SW 1271 (cell line): ENCODE data around the gene NEGR1.

Source experiments
- DNase-seq, 2 experiments: peaks; one replicate each; lab custom pipeline; 2025; lab: John Stamatoyannopoulos, UW

NEGR1 gene

DNA sequence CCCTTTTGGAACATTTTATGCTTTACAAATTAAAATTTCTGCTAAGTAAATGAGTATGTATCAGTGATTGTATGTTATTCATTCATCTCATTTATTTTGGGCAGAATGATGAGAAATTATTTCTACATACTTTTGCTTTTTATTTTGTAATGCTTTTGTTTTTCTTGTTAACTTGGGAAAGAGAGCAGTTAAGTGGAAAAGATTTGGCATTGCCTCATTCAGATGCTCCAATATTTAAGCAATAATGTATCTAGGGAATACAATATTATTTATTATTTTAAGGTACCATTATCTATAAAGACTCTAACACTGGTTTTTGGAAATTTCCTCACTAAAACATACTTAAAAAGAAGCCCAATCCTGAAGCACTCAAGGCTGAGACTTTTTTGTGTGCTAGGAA lies 431.8 kb downstream of the NEGR1 start:
- DNase-seq, result no peak

DNA sequence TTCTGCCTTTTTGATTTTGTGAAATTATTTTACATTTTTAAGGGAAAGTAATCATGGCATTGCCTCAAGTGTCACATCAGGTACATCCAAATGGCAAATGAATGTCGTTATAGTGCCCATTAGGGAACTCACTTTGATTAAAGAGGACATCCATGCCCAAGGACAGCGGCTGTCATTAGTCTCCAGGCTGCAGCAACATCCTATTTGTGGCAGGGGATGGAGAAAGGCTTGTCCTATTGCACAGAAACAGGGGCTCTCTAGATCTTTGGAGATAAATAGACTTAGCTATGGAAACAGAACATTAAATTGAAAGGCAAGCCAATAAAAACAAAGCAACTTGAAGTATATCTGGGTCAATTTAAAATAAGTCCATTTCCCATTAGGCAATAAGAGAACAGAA lies 439.3 kb downstream of the NEGR1 start:
- no peak for DNase-seq

DNA sequence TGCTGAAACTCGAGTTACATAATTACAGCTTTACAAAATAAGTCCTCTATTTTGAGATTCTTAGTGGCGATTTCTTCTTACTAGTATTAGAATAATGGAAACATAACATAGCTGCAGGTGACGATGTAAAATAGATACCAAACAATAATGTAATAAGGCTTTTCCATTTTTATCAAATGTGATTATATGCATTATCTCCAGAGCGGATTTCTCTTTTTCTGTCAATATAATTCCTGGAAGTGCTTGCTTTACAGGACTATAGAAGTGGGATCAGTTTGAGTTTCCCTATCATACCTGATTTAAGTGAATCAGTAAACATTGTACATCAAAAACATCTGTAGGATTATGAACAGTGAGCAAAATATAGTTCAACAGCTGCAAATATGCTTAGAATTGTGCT lies 442.5 kb downstream of the NEGR1 start:
- DNase-seq, result no peak

DNA sequence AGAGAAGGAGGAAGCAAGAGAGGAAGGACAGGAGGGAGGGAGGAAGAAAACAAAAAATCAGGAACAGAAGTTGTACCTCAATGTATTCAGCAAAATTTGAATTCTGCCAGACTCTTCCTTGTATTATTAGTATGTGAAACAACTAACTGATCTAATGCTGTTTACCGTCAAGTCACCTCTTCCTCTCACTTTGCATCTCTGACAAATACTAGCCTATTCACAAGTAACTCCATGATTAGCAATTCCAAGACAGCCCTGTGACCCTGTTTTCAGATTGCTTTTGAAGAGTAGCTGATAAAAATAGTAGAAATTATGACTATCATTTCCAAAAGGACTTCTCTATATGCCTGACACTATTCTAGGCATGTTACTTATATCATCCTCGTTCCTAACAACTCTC lies 445.4 kb downstream of the NEGR1 start:
- no peak for DNase-seq

DNA sequence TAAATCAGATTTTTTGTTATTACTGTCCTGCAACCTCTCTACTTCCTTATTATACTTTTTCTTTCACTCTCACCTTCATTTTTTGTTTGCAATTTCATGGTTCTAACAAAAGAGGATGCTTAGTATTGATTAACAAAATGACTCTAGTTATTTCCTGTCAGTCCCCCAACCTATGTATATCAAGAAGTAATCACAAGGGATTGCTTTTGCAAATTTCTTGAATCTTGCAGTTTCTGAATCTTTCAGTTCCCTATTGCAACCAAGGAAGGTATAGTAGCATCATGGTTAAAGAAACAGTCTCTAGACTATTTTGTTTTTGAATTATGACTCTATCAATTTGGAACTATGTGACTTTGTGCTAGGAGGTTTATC lies 446.9 kb downstream of the NEGR1 start:
- no peak for DNase-seq

DNA sequence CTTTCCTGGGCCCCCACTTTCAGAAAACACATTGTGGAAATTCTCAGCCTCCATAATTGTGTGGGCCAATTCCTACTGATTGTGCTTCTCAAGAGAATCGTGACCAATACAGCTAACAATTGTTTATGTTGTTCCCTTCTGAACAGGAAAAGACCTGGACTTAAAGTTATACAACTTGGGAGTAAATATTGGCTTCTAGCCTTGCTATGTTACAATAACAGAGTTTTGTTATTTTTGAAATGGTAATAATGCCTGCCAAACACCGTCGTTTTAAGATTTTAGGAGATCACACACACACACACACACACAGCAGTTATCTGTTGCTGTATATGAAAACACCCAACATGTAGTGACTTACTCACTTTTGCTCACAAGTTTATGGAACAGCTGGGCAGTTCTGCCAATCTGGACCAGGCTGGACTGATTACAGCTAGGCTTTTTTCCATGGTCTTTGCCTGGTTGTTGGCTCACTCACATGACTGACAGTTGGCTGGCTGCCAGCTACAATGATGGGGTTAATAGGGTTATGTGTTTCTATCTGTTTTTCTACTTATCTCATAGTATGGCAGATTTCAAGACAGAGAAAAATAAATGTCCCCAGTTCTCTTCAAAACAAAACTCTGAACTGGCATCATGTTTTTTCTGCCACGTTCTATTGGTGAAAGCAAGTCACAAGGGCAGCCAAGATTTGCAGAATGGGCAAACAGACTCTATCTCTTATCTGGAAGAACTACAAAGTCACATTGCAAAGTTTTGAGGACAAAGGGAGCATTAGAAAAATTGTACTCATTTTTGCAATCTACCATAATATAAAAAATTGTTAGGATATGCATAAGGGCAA lies 447.5 kb downstream of the NEGR1 start:
- no peak for DNase-seq

DNA sequence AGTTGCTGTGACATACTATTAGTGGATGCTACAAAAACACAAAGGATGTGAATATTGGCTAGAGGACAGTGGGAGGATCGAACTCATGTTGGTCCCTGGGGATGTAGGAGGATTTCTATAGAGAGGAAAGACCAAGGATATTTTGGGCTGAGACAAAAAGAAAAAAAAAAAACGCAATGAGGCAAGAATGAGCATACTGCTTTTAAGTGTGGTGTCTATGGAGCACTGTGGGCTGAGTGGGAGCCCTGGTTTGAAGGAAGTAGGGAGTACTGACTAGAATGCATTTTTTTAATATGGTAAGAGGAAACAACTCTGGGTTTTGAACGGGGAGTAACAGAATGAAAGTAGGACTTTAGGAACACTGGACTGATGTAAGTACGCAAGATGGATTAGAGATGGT lies 450.7 kb downstream of the NEGR1 start:
- DNase-seq, result no peak

DNA sequence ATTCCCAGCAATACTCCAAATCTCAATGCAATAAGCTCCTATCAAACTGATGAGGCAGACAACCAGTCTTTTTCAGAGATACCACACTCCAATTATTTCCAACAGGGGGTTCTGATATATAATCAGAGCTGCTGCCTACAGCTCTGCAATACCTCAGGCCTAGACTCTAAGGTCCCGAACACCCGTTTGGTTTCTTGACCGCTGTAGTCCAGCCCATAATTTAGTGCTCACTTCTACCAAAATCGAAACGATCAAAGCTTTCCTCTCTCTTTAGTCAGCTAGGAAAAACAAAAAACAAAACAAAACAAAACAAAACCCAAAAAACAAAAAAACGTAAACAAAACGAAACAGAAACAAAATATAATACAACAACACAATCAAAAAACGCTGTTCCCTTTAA lies 453.0 kb downstream of the NEGR1 start:
- no peak for DNase-seq

DNA sequence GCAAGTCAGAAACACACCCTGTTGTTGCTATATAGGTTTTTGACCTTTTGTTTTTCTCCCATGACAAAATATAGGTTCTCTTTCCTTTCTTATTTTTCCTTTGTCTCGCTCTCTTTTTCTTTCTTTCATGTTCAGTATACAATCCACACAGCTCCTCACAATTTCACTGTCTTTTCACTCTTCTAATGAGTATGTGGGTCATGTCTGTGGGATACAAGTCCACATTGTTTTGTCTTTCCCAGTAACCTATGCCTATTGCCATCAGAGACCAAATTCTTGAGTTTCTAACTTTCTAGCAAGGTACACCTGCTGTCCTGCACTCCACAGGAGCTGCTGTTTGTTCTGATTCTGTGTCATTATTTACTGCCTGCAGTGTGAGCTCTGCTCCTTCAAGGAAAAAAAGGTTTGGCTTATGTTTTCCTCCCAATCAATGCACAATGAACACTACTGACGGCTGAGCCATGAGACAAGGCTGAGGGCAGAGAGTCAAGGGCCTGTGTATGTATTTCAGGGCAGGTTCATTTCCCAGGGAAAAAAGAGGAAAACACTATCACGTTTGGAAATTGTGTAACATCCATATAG lies 453.8 kb downstream of the NEGR1 start:
- no peak for DNase-seq

DNA sequence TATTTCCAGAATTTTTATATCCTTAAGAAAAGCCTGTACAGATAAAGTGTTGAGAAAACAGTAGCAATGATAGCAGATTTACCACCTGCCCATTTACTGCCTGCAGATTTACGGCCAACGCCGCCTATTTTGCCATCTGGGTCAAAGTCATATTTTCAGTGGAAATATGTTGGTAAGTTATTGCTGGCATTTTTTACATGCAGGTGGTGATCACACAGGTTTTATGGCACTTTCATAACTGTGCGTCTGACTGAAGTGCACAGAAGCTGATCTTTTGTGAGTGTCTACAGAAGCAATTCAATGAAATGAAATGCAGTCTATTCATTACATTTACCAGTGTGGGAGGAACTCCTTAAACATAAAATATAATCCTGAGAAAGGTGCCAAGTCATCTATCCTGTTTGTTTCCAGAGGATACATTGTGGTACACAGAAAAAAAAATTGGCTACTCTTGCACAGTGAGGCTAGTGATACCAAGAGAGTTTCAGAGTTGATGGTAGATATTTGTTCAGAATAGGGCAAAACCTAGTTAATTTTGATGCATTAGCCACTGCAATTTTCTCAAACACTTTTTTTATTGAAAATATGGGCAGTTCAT lies 458.5 kb downstream of the NEGR1 start:
- DNase-seq, result no peak

DNA sequence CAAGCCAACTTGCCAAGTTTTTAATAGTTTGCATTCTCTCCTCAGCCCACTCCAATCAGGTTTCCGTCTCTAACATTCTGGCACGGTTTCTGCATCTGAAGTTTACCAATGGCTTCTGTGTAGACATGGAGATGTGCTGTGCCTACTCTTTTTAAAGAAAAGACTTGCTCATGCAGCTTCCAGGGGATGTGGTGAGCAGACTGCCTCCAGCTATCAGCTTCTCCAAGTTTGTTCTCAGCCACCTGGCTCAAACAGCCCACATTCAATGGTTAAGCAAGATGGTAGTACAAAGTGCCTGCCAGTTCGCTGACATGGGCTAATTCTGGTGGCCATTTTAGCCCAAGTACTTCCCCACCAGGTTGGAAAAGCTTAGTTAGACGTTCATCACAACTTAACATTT lies 465.3 kb downstream of the NEGR1 start:
- DNase-seq, result no peak

DNA sequence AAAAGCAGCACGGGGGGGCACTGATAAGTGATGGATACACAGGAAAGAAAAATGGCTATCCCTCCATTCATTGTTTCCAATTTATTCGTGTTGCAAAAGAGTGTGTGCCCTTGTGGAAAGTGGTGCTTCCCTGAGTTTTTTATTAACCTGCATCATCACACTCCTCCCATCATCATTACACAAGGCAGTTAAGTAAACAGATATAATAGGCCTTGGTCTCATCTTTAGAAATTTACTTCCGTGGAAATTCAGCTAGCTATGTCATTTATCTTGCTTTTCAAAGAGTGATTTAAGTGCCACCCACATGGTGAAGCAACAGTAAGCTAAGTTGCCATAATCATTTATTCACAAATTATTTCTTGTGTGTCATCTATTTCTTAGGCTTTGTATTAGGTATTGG lies 473.3 kb downstream of the NEGR1 start:
- DNase-seq, result no peak

DNA sequence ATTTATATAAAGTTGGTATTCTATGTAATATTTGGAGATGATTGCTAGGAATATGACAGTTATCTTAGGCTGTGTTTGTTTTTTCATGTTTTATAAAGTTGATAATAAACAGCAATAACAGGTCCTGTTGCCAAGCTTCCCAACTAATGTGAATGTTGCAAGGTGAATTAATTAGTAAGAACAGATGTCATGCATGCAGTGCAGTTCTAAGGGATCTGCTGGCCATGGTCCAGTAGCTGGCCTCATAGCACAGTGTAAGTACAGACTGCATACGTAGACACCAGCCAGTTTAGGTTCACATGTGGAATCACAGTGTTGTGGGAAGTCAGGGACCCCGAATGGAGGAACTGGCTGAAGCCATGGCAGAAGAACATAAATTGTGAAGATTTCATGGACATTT lies 478.2 kb downstream of the NEGR1 start:
- no peak for DNase-seq

DNA sequence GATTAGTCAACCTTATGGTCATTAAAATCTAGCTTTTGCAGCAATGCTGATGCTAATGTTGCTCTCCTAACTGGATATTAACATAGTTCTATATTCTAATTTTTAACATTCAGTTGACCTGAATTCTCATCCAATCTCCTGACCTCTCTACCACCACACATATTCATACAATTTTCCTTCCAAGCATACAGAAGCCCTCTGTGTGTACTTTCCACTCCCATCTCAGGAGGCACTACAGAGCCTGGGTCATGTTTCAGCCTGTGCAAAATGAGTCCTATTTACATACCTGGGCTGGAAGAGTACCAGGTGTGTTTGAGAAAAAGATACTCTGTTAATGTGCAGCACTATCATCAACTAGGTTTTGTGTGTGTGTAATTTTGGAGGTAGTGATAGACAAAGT lies 486.3 kb downstream of the NEGR1 start:
- DNase-seq, result no peak

DNA sequence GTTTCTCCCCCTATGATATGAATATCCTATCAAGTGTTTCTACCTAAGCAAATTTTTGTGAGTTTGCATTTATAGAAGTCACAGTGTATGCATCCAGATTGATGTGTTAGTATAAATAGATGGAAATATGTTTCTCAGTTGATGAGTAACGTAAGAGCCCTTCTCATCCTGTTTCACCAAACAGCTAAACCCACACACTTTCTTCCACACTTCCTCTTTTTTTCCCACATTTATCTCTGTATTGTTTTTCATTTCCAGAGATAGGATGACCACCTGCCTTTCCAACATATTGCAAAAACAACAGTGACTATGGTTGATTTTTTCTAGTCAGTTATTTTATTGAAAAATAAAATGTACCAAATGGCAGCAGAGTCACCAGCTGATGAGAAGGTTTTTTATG lies 490.1 kb downstream of the NEGR1 start:
- DNase-seq, result no peak

DNA sequence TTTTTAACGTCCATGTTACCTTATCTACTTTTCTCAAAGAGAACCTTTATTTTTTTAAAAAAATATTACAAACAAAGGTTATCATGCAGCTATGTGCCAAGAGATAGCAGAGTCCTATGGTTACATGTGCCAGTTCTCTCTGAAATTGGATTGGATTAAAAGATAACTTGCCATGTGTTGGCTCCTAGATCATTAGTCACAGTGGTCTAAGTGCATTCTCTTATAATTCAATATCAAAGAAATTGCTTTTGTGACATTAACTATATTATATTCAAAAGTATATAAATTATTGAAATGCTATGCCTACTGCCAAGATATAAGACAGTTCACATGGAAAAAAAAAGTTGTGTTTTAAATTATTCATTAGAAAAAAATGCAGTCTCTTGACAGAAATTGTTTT lies 494.2 kb downstream of the NEGR1 start:
- DNase-seq, result no peak

DNA sequence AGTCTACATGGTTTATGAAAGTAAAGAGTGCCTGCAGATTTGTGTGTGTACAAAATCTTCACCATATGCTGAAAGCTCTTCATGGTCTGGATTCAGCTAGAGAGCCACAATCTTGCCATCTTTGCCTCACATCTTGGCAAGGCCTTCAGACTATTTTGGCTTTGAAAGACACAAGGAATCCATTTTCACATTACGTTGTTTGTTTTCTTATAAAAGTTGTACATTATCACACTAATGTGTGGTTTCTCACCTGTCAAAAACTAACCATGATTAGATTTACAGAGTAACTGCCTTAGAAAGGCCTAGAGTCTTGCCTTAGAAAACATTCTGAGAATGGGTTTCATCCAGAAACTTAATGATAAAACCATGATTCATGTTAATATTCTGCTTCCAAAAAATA lies 494.6 kb downstream of the NEGR1 start:
- DNase-seq, result no peak

DNA sequence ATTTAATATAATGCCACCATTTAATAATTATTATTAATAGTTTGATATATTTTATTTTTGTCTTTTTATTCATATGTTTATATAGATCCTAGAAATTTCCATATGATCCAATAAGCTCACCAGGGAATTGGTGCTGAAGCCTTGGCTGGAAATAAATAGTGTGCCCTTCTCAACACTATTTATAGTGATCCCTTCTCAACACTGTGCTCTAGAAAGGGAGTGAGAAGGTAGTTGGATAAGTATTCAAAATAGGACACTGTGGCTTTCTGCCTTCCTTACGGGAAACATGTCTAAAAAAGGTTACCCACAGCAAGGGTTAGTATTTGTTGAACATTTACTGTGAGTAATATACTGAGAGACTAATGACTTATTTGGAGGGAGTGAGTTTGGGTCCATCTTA lies 496.1 kb downstream of the NEGR1 start:
- no peak for DNase-seq

DNA sequence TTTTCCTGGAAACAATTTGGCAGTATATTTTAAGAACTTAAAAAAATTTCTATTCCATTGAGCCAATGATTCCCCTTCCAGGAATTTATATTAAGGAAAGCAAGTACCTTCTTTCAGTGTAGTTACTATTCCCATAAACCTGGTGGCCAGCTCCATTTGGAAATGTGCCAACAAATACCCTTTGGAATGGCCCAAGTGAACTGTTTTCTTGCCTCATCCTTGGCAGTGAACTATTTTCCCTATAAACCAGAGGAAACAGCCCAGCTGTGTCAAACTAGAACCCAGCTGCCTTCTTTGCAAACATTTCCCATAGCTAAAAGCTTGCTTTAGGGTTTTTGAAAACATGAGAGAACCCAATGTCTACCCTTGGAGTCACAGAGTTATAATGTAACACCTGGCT lies 496.9 kb downstream of the NEGR1 start:
- no peak for DNase-seq

DNA sequence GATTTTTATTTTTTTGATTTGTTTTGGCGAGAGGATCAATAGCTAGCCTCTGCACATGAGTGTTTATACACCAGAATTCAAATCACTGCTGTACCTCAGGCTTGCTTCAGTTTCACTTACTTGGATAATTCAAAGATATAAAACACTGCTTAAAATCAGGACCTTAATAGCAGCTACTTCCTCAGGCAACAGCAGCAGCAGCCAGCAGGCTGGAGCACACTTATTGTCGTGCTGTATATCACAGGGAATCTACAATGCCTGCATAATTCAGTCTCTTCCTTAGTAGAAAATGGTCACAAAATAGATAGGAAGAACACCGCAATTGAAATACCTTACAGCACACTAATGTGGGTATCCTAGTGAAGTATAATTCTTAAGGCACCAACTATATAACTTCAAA lies 497.3 kb downstream of the NEGR1 start:
- DNase-seq, result no peak

DNA sequence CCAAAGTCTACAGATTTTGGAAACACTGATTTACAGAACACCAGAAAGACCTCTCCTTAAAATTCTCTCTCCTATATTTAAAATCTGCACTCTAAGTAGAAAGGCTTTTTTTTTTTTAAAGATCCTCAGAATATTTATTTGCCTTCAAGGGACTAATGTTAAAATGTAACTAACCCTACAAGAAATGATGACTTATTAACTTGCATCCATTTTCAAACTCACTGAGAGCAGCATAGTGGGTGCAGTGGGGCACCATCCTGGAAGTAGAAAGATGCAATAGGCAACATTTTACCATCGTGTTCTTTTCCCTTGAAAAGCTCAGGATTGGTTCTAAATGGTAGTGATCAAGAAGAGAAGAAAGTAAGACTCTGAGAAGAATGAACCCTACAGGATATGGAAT lies 498.1 kb downstream of the NEGR1 start:
- no peak for DNase-seq

DNA sequence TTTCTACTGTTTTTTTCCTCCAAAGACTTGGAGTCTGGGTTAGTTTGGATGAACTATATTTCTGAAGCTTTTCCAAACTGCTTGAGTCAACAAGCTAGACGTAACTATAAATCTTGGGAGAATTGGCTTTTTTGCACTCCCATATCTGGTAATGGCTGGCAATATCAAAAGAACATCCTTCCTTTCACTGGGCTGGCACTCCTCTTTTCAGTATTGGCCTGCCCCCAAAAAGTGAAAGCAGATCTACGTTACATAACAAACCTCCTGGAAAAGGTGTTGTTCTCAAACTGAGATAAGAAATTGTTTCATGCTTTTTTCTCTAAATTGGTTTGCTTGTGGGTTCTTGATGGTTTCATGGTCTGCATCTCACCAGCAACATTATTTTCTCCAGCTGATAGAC lies 499.3 kb downstream of the NEGR1 start:
- no peak for DNase-seq

DNA sequence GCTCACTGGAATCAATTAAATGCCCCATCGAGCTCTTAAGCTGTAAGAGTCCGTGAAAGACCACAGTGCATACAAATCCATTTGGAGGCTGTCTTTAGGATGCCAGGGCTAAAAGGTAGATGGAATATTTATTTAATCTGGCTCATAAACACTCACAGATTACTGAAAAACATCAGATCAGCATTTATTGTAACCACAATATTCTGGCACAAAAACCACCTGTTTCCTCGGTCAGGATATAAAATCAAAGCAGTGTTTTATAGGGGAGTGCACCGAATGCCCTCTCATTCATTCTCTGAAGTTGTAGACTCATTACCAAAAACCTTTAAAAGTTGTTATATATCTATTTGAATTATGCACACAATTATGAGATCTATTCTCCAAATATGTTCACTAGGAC lies 500.9 kb downstream of the NEGR1 start:
- no peak for DNase-seq

DNA sequence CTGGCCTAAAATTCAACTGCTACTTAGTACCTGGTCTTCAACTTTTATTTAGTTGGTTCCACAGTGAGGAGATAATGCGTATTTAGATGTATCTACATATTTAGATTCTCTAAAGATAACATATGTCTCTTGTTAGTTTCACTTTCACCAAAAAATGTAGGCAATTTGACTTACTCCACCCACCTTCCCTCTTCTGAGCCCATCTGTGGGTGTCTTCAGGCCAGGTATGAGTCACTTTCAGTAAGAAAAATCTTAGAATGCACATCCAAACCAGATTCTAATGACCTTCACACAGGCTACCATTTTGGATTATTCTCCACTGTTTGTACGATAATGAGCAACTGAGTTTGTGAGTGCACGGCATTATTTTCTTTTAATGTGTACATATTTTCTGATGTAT lies 501.7 kb downstream of the NEGR1 start:
- DNase-seq, result no peak
